Prostate gland (tissue), 2 donors: ENCODE measurements around the gene ILK. TPM values are rescaled to one million over a fixed set of nuclear protein-coding genes. Genes with fewer than 3 reads are reported as not detected.

Experiments used
- DNase-seq: peaks from one replicate; pipeline ENCODE4 v3.0.0-alpha.2; 2019; ENCODE audit warnings: low spot score
- H3K27ac ChIP-seq, 2 donors: fragments of 200-600 bp; sonication (generic); 2 replicates each; pipeline ENCODE4 v1.5.1; 2017 to 2019
- H3K27me3 ChIP-seq: fragments of 200-600 bp; sonication (generic); replicated peaks from 2 replicates; pipeline ENCODE4 v1.5.1; 2019; ENCODE audit not compliant: insufficient read depth
- H3K36me3 ChIP-seq, 2 donors: fragments of 200-600 bp; sonication (generic); 1 replicate in 1 of 2; 2 replicates in 1 of 2; pipeline versions ENCODE4 v1.5.1 to v1.8.1; 2017 to 2019
- H3K4me1 ChIP-seq: fragments of 200-600 bp; sonication (generic); replicated peaks from 2 replicates; pipeline ENCODE4 v1.5.1; 2019
- H3K4me3 ChIP-seq, 2 donors: fragments of 200-600 bp; sonication (generic); 2 replicates each; pipeline ENCODE4 v1.5.1; 2017 to 2019
- H3K9me3 ChIP-seq: fragments of 200-600 bp; sonication (generic); 2 replicates; pipeline ENCODE4 v1.5.1; 2017
- POLR2A ChIP-seq: fragments of 450-650 bp; IDR thresholded peaks from one replicate; pipeline ENCODE4 v1.6.1; 2016; ENCODE audit warnings: antibody characterized with exemption, mild to moderate bottlenecking
- POLR2AphosphoS5 ChIP-seq: sonication (generic); formaldehyde crosslinking; IDR thresholded peaks from one replicate; pipeline ENCODE4 v1.6.1; 2017; ENCODE audit warnings: antibody characterized with exemption
- WGBS: methylation state at CpG from one replicate; pipeline ENCODE4 v1.1.5; 2018; 5-methylcytosine and 5-hydroxymethylcytosine counted together
- intact Hi-C: fragments of 100-400 bp; cut with DNase I; formaldehyde crosslinking; loops from one replicate; pipeline ENCODE4 v1.14.2; 2022
- total RNA-seq, 2 donors: library from RNA; depleted of rRNA; stranded (reverse); fragments of >200 nt; gene quantifications; one replicate each; pipeline ENCODE4 v1.1.0, GENCODE V29; 2016
- TF ChIP-seq, protein P1 (sequence below), 4 experiments: fragments of 200-600 bp in 2 of 4; fragments of 450-650 bp in 2 of 4; sonication (generic) in 2 of 4; IDR thresholded peaks; 1 replicate in 3 of 4; 2 replicates in 1 of 4; pipeline ENCODE4 v1.5.1; 2016 to 2019; ENCODE audit warnings: antibody characterized with exemption in 4 of 4, mild to moderate bottlenecking in 2 of 4, moderate library complexity in 2 of 4

ILK gene
- total RNA-seq, 2 donors from 2014 or later: 172 to 195 TPM

DNA sequence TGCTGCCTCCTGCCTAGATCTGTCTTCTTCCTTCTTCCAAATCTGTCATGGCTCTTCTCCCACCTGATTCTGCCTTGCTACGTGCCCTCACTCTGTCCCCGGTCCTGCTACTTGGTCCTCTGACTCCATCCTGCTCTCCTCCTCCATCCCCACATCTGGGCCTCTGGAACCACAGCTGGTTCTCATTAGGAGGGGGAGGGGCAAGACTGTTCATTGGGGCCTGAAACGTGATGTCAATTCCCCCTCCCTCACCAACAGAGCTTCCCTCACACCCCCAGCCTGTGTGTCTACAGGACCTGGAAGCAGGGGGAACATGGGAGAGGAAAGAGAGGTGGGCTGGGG, 43.0 kb downstream of the ILK start:
- Histone ChIP-seq H3K4me1 (no peaks in the 10 kb centered on the region), H3K36me3 (no peaks in the 10 kb centered on the region), H3K27ac (peak overlapping the region; percentile 53 to 57), H3K4me3 (no peak overlapping the region), H3K9me3 (no peaks in the 10 kb centered on the region), H3K27me3 (no peaks in the 10 kb centered on the region)
- intact Hi-C loops: no loop called here
- TF ChIP-seq, protein P1, sequence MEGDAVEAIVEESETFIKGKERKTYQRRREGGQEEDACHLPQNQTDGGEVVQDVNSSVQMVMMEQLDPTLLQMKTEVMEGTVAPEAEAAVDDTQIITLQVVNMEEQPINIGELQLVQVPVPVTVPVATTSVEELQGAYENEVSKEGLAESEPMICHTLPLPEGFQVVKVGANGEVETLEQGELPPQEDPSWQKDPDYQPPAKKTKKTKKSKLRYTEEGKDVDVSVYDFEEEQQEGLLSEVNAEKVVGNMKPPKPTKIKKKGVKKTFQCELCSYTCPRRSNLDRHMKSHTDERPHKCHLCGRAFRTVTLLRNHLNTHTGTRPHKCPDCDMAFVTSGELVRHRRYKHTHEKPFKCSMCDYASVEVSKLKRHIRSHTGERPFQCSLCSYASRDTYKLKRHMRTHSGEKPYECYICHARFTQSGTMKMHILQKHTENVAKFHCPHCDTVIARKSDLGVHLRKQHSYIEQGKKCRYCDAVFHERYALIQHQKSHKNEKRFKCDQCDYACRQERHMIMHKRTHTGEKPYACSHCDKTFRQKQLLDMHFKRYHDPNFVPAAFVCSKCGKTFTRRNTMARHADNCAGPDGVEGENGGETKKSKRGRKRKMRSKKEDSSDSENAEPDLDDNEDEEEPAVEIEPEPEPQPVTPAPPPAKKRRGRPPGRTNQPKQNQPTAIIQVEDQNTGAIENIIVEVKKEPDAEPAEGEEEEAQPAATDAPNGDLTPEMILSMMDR (IDR thresholded peaks at IDR 0.05): no peak
- 40% methylated on average over 3 of the region's 3 CpGs for WGBS
- DNase-seq: no peak

DNA sequence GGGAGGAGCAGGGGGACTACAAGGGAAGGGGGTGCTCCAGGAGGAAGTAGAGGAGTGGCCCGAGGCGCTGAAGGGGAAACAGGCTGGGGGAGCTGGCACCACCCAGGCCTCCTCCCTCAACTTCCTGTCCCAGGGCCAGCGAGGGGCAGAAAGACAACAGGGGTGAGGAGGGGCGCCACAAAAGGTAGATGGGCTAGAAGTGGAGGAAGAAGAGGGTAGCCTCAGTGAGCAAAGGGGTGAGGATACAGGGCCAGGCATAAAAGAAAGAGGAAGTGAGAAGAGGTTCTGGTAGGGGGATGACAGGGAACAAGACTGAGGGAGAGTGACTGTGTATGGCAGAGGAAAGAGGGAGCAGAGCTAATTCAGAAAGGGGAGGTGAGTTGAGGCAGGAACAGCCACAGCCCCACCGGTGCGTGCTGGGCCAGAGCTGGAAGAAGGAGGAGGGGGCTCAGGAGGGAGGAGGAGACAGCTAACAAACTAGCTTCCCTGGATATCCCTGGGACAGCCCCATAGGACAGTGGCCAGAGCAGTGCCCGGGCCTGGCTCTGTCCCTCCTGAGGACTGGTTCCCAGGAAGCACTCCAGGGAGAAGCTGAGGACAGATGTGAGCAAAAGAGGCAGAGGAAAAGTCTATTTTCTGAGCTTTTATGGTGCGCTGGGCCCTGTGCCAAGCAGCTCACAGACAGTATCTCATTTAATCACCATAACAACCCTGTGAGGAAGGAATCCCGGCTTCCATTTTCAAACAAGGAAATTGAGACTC, 43.5 kb downstream of the ILK start:
- Histone ChIP-seq H3K36me3 (no peaks in the 10 kb centered on the region), H3K4me1 (no peaks in the 10 kb centered on the region), H3K4me3 (no peak overlapping the region), H3K9me3 (no peaks in the 10 kb centered on the region), H3K27ac (peak overlapping the region; percentile 53 to 57), H3K27me3 (no peaks in the 10 kb centered on the region)
- intact Hi-C loops: no loop called here
- 41% methylated on average over 9 of the region's 9 CpGs for WGBS
- no peak for DNase-seq
- TF ChIP-seq, protein P1 (IDR thresholded peaks at IDR 0.05): no peak
- no peak for TF ChIP-seq POLR2A
- TF ChIP-seq POLR2AphosphoS5: no peak

DNA sequence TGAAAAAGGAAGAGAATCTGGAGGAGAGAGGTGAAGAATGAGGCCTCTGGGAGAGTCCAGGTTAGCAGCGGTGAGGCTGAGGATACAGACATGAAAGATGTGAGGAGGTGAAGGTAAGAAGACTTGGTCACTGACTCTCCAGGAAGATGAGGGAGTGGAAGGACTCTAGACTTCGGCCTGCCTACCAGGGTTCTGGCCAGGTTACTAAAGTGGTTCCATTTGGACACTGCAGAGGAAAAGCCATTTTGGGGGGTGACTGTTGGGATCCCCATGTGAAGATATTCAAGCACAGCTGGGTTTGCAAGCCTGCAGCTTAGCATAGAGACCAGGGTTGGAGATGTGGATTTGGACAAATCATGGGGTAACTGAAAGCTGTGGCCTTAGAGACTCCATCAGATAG, 44.3 kb downstream of the ILK start:
- H3K9me3 ChIP-seq: no peaks in the 10 kb centered on the region
- H3K4me3 ChIP-seq: no peak overlapping the region
- intact Hi-C loops: no loop called here
- whole genome bisulfite sequencing: 92% methylated on average over 2 of the region's 2 CpGs
- no peaks in the 10 kb centered on the region for H3K36me3 ChIP-seq
- no peak for DNase-seq
- H3K27me3 ChIP-seq: no peaks in the 10 kb centered on the region
- TF ChIP-seq, protein P1 (IDR thresholded peaks at IDR 0.05): no peak
- no peak for TF ChIP-seq POLR2AphosphoS5
- TF ChIP-seq POLR2A: no peak
- peak overlapping the region in 1 of 2 donors; percentile 57 for H3K27ac ChIP-seq
- H3K4me1 ChIP-seq: no peaks in the 10 kb centered on the region

DNA sequence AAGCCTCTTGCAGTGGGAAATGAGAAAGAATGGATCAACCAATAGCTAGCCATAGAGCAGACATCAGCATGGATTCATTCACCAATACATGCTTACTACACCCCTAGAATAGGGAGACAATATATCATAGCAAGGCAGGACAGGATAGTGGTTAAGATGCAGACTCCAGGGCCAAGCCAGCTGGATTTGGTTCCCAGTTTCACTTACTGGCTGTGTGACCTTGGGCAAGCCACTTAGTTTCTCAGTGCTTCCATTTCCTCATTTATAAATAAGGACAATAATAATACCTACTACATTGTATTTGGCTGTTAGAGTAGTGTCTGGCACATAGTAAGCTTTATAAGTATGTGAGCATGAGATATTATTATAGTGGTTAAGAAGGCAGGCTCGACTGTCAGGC, 44.9 kb downstream of the ILK start:
- Histone ChIP-seq H3K4me1 (no peaks in the 10 kb centered on the region), H3K27ac (no peak overlapping the region), H3K4me3 (no peak overlapping the region), H3K36me3 (no peaks in the 10 kb centered on the region), H3K9me3 (no peaks in the 10 kb centered on the region), H3K27me3 (no peaks in the 10 kb centered on the region)
- WGBS: 70% methylated on average over 1 of the region's 1 CpG
- TF ChIP-seq, protein P1 (IDR thresholded peaks at IDR 0.05): no peak
- TF ChIP-seq POLR2A (no peak), POLR2AphosphoS5 (no peak)
- no peak for DNase-seq
- intact Hi-C loops: no loop called here

DNA sequence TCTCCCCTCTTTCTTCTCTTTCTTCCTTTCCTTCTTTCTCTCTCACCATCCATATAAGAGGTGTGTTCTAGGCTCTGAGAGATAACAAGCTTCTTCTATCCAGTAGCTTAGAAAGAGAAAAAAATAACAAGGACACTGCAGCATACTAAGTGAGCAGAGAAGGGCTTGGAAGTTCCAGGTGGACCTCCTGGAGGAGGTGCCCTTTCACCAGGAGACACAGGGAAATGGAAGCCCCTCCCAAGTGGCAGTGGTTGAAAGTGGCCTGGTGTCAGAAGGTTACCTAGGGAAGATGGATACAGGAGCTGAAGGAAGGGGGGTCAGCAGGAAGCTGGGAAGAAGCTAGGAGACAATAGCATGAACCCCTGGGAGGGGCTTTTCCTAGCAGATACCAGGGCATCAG, 46.5 kb downstream of the ILK start:
- Histone ChIP-seq H3K27me3 (no peaks in the 10 kb centered on the region), H3K4me1 (no peaks in the 10 kb centered on the region), H3K36me3 (no peaks in the 10 kb centered on the region), H3K9me3 (no peaks in the 10 kb centered on the region), H3K27ac (no peak overlapping the region), H3K4me3 (no peak overlapping the region)
- no peak for DNase-seq
- intact Hi-C loops: no loop called here
- TF ChIP-seq POLR2A: no peak
- no peak for TF ChIP-seq POLR2AphosphoS5
